NCI-H524 (cell line): ENCODE results near the gene RGS5.

ENCODE experiments used
- DNase-seq, 2 experiments: peaks; one replicate each; lab custom pipeline; 2025; lab: John Stamatoyannopoulos, UW

RGS5 gene

GRCh38 chr1:163182330-163182949, 20.3 kb downstream of the RGS5 start:
- DNase-seq: no peak

DNA sequence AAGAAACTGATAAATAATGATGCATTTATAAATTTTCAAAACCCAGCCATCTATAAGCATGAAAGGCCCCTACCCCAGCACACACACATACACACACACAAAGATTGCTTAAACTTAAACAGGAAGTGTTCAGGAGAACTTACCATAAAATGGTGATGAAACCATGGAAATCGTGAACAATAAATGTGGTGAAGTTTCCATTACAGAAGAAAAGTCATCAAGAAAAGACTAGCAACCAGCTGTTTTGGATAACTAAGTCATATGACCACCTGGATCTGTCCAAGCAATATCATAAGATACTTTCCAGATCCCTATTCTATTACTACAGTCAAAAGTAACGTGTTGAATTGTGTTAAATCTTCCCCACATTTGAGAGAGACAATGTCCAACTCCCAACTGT, 24.1 kb downstream of the RGS5 start:
- DNase-seq: no peak

DNA sequence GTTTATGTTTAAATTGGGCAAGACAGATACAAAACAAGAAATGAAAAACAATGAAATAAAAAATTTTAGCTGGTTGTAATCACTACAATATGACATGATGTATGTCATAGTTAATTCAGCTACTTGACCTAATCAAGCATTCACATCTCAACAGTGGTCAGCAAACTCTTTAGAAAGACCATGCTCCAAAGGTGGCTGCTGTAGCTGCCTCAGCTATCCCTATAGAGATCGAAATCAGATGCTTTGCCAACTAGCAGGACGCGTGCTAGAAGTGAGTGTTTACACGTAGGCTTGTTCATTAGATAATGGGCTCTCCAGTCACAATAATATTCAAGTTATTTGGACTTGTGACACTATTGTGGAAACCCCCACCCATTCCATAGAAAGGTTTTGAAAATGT, 25.9 kb downstream of the RGS5 start:
- DNase-seq: no peak

DNA sequence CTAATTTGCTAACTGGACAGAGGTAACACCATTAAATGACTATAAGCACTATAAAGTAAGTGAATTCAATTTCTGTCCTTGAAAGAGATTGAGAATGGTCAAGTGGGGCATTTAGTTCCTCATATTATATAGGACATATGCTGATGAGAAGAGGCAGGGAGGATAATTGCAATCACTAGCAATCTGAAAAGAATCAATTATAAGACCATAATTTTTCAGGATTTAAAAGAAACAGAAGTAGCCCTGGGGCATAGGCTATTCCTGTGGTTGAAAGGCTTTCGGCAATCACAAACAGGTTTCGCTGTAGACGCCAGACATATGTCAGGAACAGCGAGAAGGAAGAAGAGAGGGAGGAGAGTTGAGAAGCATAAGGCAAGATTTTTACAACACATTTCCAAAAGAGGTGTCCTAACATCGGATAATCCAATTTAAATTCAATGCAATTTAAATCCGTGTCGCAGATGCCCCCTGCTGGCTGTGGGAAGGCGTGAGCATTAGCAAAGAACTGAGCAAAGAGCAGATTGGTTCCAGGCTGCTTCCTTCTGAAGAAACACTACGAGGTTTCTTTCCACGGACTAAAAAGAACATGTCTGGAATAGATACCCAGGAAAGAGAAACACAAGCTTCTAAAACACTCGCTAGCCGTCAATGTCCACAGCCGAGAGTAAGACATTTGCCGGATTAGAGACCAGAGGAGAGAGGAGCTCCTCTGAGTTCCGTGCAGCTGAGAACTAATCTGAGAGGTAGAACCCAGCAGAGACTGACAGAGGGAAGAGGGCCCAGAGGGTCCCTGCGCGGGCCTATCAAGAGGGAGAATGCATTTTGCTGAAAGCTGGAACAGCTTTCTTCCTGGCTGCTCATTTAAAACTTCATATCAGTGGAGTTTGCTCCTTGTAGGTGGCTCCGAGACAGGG, 27.9 kb downstream of the RGS5 start:
- peak; percentile 64 to 87 for DNase-seq

GRCh38 chr1:163173121-163173520, 29.6 kb downstream of the RGS5 start:
- DNase-seq: no peak

GRCh38 chr1:163172596-163172995, 30.1 kb downstream of the RGS5 start:
- no peak for DNase-seq

DNA sequence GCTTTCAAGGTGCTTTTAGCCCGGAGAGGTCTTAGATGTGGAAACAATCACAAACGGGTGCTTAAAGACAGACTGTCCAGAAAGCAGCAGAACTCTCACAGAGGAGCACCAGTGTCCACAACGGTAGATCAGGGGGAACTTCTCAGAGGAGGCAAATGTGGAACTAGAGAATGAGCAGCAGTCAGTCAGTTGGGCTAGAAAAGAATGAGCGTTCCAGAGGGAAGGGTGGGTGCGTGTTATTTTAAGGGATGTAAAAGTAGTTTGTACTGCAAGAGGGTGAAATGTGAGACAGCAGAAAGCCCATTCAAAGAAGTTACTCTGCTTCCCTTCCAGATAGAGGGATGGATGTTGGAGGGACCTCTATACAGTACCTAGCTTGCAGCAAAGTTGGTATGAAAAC, 30.9 kb downstream of the RGS5 start:
- DNase-seq: no peak

DNA sequence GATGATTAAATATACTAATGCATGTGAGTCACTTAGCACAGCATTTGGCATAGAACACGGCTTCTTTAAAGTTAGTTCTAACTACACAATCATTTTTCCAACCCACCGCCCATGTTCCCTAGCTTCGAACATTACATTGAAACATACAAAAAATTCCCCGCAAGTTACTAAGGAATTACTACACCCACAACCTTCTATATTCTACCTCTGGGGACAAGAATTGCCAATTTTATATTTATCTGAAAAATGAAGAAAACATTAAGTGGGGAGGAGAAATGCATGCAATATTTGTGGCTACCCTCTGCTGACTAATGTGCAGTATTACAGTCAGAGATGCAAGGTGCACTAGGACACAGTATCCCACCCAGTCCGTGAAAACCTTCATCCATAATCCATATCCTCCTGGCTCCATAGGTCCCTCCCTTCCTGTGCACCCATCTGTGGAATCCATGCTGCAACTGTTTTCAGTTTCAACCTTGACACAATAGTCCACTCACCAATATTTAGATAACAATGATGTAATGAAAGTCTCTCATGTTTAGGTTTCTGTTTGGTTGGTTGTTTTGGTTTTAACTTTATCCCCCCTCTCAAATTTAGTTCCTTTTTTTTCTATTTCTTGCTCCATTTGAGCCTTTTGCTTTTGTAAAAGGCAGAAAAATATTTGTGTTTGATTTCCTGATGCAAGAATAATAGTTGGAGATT, 31.6 kb downstream of the RGS5 start:
- peak in 1 of 2 experiments; percentile 41 for DNase-seq

DNA sequence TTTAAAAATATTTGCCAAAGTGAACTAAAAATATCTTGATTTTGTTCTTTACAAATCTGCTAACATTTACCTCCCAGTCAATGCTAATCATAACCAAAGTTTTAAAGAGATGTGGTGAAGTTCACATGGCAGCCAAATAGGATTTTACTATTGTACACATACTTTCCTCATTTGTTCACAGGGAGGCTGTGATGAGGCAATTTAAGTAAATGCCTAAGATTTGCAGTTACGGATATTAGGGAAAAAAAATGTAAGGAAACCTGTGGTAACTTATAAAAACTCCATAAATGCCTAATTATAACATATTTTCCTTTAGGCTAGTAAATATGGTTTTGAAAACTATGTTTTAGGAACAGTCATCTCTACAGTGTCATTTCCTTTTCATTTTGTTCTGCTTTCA, 32.4 kb downstream of the RGS5 start:
- no peak for DNase-seq

DNA sequence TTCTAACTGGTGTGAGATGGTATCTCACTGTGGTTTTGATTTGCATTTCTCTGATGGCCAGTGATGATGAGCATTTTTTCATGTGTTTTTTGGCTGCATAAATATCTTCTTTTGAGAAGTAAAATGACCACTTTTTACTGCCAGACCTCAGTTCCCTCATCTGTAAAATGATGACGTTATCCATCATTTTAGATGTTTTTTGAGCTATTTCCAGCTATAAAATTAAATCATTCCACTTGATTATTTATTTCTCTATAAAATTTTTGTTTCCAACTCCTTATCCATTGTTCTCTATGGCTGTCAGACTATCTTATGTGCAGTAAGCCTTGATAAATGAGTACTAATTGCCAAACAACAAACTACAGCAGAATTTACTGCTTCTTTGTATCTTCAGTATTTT, 33.2 kb downstream of the RGS5 start:
- DNase-seq: no peak

DNA sequence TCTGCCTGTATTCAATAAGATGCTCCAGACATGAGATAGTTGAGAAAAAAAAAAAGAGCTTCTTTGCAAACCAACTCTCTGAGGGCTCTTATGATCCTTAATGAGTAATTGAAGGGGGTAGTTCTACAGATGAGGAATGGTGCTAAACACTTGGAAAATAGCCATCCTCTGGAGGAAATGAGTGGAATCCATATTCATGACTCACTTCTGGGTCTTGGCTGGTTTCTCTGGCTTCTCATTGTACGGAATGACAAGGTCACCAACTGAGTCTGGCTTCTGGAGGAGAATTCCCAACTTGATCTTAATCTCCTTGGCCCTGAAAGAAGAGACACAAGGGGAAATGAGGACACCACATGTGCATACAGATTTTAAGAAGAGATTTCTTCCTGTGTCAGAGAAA, 34.7 kb downstream of the RGS5 start:
- no peak for DNase-seq

DNA sequence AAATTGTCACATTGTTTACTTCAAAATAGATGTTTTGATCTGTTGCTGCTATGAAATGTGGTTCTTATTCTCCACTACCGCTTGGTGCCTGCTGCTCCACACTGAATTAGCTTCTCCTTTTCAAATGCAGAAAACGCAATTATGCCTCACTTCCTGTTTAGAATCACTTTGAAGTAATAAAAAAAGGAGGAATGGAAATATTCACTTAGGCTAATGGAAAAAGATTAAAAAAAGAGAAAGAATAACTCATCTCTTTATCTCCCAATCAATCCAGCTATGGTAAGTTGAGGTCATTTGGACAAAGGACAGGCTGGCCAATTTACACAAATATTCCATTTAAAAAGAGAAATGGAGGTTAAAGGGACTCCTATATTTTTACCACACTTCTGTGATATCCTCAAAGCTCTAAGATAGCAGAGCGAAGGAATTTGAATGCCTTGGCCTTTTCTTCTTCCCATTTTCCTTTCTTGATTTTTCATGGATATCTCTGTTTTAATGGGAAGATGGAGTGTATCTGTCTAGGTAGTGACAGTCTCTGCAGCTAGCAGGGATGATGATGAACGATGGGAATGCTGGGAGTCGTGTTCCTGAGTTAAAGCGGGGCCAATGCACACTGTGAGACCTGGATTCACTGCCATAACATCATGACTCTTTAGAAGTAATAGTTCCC, 35.7 kb downstream of the RGS5 start:
- no peak for DNase-seq

DNA sequence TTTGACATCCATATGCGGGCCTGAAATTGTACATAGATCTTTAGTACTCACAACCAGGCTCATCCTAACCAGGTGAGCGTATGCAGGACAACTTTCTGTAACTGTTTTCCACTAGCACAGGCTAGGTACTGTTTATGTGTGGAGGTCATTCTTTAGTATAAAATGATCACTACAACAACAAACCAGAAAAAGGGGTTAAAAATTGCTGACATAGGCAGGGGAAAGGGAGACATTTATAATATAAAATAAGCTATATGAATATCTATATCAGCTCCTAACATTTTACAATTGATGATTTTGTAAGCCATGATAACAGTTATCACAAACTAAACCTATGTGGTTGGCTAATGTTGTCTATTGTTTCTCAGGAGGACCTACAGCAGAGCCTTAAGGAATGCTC, 37.6 kb downstream of the RGS5 start:
- DNase-seq: no peak

GRCh38 chr1:163163881-163164582, 38.7 kb downstream of the RGS5 start:
- no peak for DNase-seq

DNA sequence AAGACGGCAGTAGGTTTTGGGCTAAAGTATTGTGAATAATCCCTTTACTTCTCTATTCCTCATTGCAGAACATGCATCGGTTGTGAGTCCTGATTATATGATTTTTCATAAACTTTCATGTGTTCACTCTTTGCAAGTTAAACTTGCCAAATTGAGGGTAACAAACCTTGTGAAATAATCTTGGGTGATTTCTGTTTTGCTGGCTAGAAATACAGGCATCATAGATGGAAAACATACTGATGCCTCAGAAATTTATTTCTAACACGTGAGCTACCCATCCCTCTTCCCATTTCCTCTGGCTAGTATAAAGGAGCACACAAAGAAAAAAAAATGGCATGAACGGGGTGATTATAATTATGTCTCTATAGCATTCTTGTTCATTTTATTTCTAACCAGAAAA, 39.6 kb downstream of the RGS5 start:
- no peak for DNase-seq

GRCh38 chr1:163162381-163162914, 40.3 kb downstream of the RGS5 start:
- no peak for DNase-seq

GRCh38 chr1:163161841-163162240, 40.9 kb downstream of the RGS5 start:
- no peak for DNase-seq

GRCh38 chr1:163161337-163161736, 41.4 kb downstream of the RGS5 start:
- no peak for DNase-seq

DNA sequence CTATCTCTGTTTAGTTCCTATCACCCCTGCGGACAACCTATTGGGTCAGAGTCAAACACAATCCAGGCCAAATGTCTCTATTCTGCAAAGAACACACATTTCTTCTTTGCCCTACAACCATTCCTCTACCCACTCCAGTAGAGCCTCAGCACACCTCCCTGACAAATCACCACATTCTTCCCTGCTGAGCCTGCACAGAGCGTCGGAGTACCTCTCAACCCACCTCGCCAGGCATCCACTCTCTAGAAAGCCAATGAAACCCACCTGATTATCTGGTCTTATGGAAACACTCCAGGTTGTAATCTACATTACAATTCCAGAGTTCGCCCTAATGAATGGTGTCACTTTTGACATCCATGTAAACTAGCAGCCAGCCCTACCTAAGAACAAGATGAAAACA, 47.1 kb downstream of the RGS5 start:
- no peak for DNase-seq

DNA sequence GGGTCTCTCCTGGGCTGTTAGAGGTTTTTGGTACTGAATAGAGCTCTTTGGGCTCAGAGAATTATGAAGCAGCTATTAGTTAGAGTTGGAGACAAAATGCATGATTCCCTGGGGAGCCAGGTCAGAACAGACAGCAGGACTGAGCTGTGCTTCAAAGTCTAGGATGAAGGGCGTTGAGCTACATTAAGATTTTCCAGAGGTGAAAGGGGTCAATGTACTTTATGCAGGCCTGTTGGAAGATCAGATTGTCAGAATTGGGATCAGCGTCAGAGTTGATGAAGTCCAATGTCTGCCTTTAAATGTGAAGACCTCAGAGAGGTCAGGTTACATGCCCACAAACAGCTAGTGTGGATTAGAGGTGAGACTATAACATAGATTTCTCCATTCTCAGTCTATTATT, 53.8 kb downstream of the RGS5 start:
- DNase-seq: no peak

DNA sequence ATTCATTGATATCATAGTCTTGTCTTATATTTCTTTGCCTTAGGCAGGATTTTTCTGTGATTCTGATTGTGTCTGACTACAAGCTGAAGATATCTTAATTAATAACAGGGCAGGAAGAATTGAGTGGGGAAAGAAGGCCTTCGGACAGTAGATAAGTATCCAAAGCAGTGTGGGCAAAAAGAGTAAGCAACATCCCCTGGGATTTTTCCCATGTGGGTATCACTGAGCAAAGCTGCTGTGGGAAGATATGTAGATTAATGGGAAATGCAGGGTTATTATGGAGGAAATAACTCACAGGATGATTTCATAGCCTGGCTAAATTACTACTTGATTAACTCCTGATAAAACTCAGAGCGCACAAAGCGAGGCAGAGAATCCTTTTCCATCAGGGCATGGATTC, 55.7 kb downstream of the RGS5 start:
- no peak for DNase-seq

DNA sequence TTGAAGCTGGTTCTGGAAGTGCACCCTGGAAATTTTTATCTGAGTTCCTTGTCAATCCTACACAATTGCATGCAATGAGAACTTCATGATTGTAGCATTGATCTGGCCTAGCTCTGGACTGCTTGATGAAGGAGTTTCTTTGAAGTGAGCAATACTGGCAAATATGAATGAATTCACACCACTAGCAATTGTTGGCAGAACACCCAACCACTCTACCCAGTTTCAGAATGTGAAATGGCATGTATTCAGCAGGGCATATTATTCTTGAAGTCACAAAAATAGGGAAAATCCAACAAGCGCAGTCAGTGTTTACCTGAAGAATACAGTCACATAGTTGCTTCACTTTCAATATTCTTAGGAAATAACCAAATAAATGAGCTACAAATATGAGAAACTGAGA, 57.3 kb downstream of the RGS5 start:
- no peak for DNase-seq
